ENCODE data around the gene MEN1.
A peak's percentile ranks its signal among the peaks of the same experiment; 100 is the strongest.

Gene MEN1

GRCh38 chr11:64778473-64779298 lies 31.7 kb downstream of the MEN1 start, which contains the start of gene SF1:
Gene SF1, minus strand, starts transcription at chr11:64778542. Its CDS starts 150 bp downstream, at chr11:64778392.
- ATAC-seq: peak; percentile 94
- DNase-seq: peak; percentile 98

- ATAC-seq: no peak
- DNase-seq: no peak
Observed at GRCh38 chr11:64778223-64778472, 32.2 kb downstream of the MEN1 start.

- peak; percentile 89 for DNase-seq
- ATAC-seq: peak; percentile 2
Observed at GRCh38 chr11:64777449-64778222, 32.7 kb downstream of the MEN1 start.

- no peak for ATAC-seq
- no peak for DNase-seq
Observed at GRCh38 chr11:64776875-64777274, 33.5 kb downstream of the MEN1 start.

- ATAC-seq (no peak), DNase-seq (no peak)
Observed at GRCh38 chr11:64776425-64776824, 33.9 kb downstream of the MEN1 start.

- ATAC-seq: no peak
Observed at GRCh38 chr11:64774144-64774543, 36.2 kb downstream of the MEN1 start.

GRCh38 chr11:64772303-64773018 lies 37.9 kb downstream of the MEN1 start:
- ATAC-seq: no peak
- DNase-seq: no peak

More at GRCh38 chr11:64774144-64774543, 36.2 kb downstream of the MEN1 start:
- no peak for DNase-seq

GRCh38 chr11:64771861-64772260 lies 38.5 kb downstream of the MEN1 start:
- no peak for DNase-seq
- no peak for ATAC-seq

- DNase-seq (no peak), ATAC-seq (no peak)
Observed at GRCh38 chr11:64770120-64770519, 40.2 kb downstream of the MEN1 start.

GRCh38 chr11:64769283-64769682 lies 41.1 kb downstream of the MEN1 start:
- no peak for ATAC-seq

GRCh38 chr11:64768300-64768694 lies 42.1 kb downstream of the MEN1 start:
- DNase-seq (no peak), ATAC-seq (no peak)

More at GRCh38 chr11:64769283-64769682, 41.1 kb downstream of the MEN1 start:
- DNase-seq: no peak

GRCh38 chr11:64767344-64768299 lies 42.7 kb downstream of the MEN1 start:
- ATAC-seq (peak; percentile 10), DNase-seq (peak; percentile 91)

- ATAC-seq (no peak), DNase-seq (no peak)
Observed at GRCh38 chr11:64766881-64767280, 43.5 kb downstream of the MEN1 start.

- no peak for DNase-seq
Observed at GRCh38 chr11:64765851-64766665, 44.3 kb downstream of the MEN1 start.

GRCh38 chr11:64765291-64765850 lies 45.0 kb downstream of the MEN1 start:
- no peak for DNase-seq
- ATAC-seq: no peak

More at GRCh38 chr11:64765851-64766665, 44.3 kb downstream of the MEN1 start:
- ATAC-seq: no peak

GRCh38 chr11:64764753-64765152 lies 45.6 kb downstream of the MEN1 start:
- DNase-seq: no peak
- no peak for ATAC-seq

- DNase-seq: peak; percentile 47
- ATAC-seq: peak; percentile 32
Observed at GRCh38 chr11:64764040-64764611, 46.2 kb downstream of the MEN1 start.

GRCh38 chr11:64763526-64764039 lies 46.8 kb downstream of the MEN1 start:
- no peak for DNase-seq
- no peak for ATAC-seq

GRCh38 chr11:64762674-64763525 lies 47.5 kb downstream of the MEN1 start:
- DNase-seq: peak; percentile 31
- no peak for ATAC-seq
